ENCODE data around the gene ZHX3.

ZHX3 gene

GRCh38 chr20:41277049-41277448 is 40.5 kb downstream of the ZHX3 start:
- H3K4me3 ChIP-seq (ENCODE audit: low read length) = no peak overlapping the region
- no peak for DNase-seq (ENCODE audit: low read depth)
- no peak for TF ChIP-seq CTCF (conservative IDR thresholded peaks at IDR 0.05; ENCODE audit: low read depth, low read length)

- H3K4me3 ChIP-seq (ENCODE audit: low read length) = no peak overlapping the region
- no peak for TF ChIP-seq CTCF (conservative IDR thresholded peaks at IDR 0.05; ENCODE audit: low read depth, low read length)
- DNase-seq (ENCODE audit: low read depth) = no peak
These were observed 41.2 kb downstream of the ZHX3 start for GRCh38 chr20:41276317-41276751.

- TF ChIP-seq CTCF (conservative IDR thresholded peaks at IDR 0.05; ENCODE audit: low read depth, low read length) = no peak
- DNase-seq (ENCODE audit: low read depth) = no peak
- H3K4me3 ChIP-seq (ENCODE audit: low read length) = no peak overlapping the region
These were observed 42.2 kb downstream of the ZHX3 start for GRCh38 chr20:41275301-41275731.

GRCh38 chr20:41274152-41274551 is 43.4 kb downstream of the ZHX3 start:
- no peak overlapping the region for H3K4me3 ChIP-seq (ENCODE audit: low read length)
- no peak for DNase-seq (ENCODE audit: low read depth)
- no peak for TF ChIP-seq CTCF (conservative IDR thresholded peaks at IDR 0.05; ENCODE audit: low read depth, low read length)

- DNase-seq (ENCODE audit: low read depth) = no peak
- no peak for TF ChIP-seq CTCF (conservative IDR thresholded peaks at IDR 0.05; ENCODE audit: low read depth, low read length)
- no peak overlapping the region for H3K4me3 ChIP-seq (ENCODE audit: low read length)
These were observed 44.1 kb downstream of the ZHX3 start for GRCh38 chr20:41273445-41273844.

GRCh38 chr20:41272339-41272738 is 45.2 kb downstream of the ZHX3 start:
- DNase-seq (ENCODE audit: low read depth) = no peak
- TF ChIP-seq CTCF (conservative IDR thresholded peaks at IDR 0.05; ENCODE audit: low read depth, low read length) = no peak

GRCh38 chr20:41268917-41269652 is 48.4 kb downstream of the ZHX3 start:
- no peak for DNase-seq (ENCODE audit: low read depth)
- TF ChIP-seq CTCF (conservative IDR thresholded peaks at IDR 0.05; ENCODE audit: low read depth, low read length) = no peak
- no peak overlapping the region for H3K4me3 ChIP-seq (ENCODE audit: low read length)

More at GRCh38 chr20:41272339-41272738, 45.2 kb downstream of the ZHX3 start:
- H3K4me3 ChIP-seq (ENCODE audit: low read length) = no peak overlapping the region

All from retinal pigment epithelial cell (primary cell).